NT2/D1 (cell line): ENCODE data around the gene PASK.

Source experiments
- DNase-seq: peaks from one replicate; pipeline ENCODE4 v3.0.0-alpha.2; 2011; ENCODE audit warnings: low read depth, low spot score
- H3K27me3 ChIP-seq: 2 replicates; pipeline ENCODE4 v1.6.0; 2011; ENCODE audit warnings: mild to moderate bottlenecking; ENCODE audit not compliant: insufficient read length, insufficient read depth
- H3K36me3 ChIP-seq: 2 replicates; pipeline ENCODE4 v1.6.1; 2011; ENCODE audit warnings: mild to moderate bottlenecking, low read length, mixed read lengths; ENCODE audit not compliant: insufficient read depth, insufficient read length
- H3K4me1 ChIP-seq: 2 replicates; pipeline ENCODE4 v1.5.1; 2011; ENCODE audit not compliant: insufficient read depth, insufficient read length
- H3K4me3 ChIP-seq: 2 replicates; pipeline ENCODE4 v1.5.1; 2011; ENCODE audit warnings: low read depth; ENCODE audit not compliant: insufficient read length
- H3K9ac ChIP-seq: 2 replicates; pipeline ENCODE4 v1.6.0; 2011; ENCODE audit warnings: low read depth; ENCODE audit not compliant: insufficient read length
- H3K9me3 ChIP-seq: 2 replicates; pipeline ENCODE4 v1.5.1; 2011; ENCODE audit warnings: mild to moderate bottlenecking, low read length; ENCODE audit not compliant: insufficient read depth
- SUZ12 ChIP-seq: IDR thresholded peaks from 2 replicates; pipeline ENCODE4 v1.6.1; 2011; ENCODE audit not compliant: insufficient read length, insufficient read depth; ENCODE audit errors: extremely low read depth
- YY1 ChIP-seq: IDR thresholded peaks from 2 replicates; pipeline ENCODE4 v1.6.1; 2011; ENCODE audit not compliant: insufficient read length, insufficient read depth
- ZNF274 ChIP-seq: IDR thresholded peaks from 2 replicates; pipeline ENCODE4 v1.6.1; 2011; ENCODE audit warnings: mild to moderate bottlenecking, low read depth, low read length

PASK gene

DNA sequence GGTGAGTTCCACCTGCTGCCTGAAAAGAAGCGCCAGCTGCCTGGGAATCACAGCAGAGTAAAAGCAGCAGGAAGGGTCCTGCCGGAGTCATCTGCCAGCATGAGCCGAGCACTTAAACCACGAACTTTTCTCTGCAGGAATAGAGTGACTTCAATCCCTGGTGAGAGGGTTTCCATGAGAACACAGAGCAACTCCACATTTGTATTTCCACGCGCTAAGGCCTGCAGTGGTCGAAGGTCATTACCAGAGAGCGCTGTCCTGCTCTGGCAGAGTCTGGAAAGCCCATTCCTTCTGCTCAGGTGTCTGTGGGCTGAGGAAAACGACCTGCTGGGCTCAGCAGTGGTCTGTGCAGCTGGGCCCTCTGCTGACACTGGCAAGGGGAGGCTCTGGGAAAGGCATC is 6.7 kb downstream of the PASK start:
- TF ChIP-seq ZNF274 (no peak), YY1 (no peak), SUZ12 (no peak)
- no peak overlapping the region for H3K9ac ChIP-seq
- H3K36me3 ChIP-seq, result peaks cover 42% of the 10 kb centered on the region
- no peak for DNase-seq
- no peaks in the 10 kb centered on the region for H3K9me3 ChIP-seq
- H3K4me1 ChIP-seq, result no peaks in the 10 kb centered on the region
- peaks cover under 1% of the 10 kb centered on the region for H3K27me3 ChIP-seq
- H3K4me3 ChIP-seq, result no peak overlapping the region

DNA sequence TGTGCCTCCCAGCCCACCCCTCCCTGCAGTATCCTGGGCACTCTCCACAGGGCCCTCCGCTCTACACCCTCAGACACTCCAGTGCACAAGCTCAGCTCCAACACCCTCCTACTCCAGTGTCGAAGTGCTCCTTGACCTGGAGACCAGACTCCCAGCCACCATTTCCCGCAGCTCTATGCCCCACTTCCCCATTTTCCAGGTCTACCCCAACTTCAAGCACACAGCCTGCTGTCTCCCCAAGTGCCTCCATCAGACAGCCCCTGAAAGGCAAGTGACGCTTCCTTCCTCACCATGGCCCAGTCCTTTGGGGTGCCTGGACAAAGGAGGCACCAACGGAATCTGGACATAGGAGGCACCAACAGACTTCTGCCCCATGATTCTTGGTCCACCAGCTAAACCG is 7.2 kb downstream of the PASK start:
- H3K27me3 ChIP-seq, result no peaks in the 10 kb centered on the region
- TF ChIP-seq YY1, result no peak
- no peak for TF ChIP-seq SUZ12
- no peak for TF ChIP-seq ZNF274
- no peaks in the 10 kb centered on the region for H3K9me3 ChIP-seq
- H3K9ac ChIP-seq, result no peak overlapping the region
- no peak for DNase-seq
- H3K4me3 ChIP-seq, result no peak overlapping the region
- no peaks in the 10 kb centered on the region for H3K4me1 ChIP-seq
- H3K36me3 ChIP-seq, result peaks cover 47% of the 10 kb centered on the region

DNA sequence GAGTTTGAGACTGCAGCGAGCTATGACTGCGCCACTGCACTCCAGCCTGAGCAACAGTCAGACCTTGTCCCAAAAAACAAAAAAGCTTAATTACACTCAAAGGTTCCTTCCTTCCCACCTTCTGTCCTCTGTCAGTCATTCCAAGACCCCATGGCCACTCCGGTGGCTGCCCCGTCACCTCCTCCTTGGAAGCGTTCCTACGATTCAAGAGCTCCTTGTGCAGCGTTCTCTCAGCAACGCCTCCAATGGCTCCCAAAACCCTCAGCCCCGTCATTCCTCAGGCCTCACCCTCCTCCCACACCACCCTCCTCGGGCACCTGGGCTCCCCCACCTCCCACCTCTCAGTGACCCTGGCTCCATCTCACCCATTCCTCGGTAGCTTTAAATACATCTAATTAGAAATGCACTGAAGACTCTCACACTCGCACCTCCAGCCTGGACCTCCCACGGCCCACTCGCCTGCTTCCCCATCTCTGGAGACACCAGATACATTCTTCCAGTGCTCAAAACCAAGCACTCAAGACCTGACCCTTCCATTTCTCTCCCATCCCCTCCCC is 8.0 kb downstream of the PASK start:
- Histone ChIP-seq H3K9me3 (no peaks in the 10 kb centered on the region), H3K4me3 (no peak overlapping the region), H3K27me3 (no peaks in the 10 kb centered on the region), H3K4me1 (no peaks in the 10 kb centered on the region), H3K9ac (no peak overlapping the region), H3K36me3 (peaks cover 54% of the 10 kb centered on the region)
- TF ChIP-seq SUZ12, result no peak
- TF ChIP-seq YY1, result no peak
- no peak for TF ChIP-seq ZNF274
- DNase-seq, result no peak

DNA sequence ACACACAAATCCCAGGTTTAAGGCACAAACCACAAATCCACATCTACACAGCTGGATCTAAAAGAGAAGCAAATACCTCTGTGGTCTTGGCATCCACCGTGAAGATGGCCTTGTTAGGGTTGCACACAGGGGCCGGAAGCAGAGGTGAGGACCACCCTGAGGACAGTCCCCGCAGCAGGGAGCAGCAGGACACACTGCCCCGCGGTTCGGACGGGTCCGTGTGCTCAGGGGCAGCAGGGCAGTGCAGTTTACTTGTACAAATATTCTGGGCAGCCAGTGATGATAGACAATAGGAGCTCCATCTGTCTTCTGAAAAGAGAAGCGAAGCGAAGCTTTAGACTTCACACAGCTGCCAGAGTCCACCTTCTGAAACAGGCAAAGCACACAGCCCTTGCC is 8.8 kb downstream of the PASK start:
- peaks cover 62% of the 10 kb centered on the region for H3K36me3 ChIP-seq

DNA sequence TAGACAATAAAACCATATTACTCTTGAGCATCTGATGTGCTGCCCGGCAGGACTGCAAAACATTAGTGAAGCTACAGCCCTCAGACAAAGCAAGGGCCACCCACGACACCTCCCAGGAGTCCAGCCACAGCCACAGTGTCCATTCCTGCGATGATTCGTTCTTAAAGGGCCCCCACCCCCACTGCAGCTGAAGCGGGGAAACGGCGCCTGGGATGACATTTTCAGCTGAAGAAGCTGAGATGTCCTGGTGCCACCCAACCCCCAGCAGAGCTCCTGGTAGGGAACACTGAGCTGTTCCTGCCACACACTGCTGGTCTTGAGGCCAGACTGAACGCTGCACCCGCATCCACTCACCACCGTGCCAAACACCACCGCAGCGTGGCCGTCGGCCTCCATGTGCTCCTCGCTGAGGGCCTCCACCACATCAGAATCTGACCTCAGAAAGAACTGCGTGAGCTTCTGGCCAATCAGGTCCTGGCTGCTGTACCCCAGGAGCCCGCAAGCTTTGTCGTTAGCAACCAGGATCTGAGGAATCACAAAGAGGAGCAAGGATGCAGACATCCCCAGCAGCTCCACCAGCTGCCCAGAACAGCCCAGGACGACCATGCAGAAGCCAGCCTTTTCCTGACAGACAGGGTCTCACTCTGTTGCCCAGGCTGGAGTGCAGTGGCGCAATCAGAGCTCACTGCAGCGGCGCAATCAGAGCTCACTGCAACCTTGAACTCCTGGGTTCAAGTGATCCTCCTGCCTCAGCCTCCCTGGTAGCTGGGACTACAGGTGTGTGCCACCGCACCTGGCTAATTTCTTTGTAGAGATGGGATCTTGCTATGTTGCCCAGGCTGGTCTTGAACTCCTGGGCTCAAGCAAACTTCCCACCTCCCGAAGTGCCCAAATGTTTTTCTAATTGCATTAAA is 9.5 kb downstream of the PASK start:
- Histone ChIP-seq H3K9me3 (no peaks in the 10 kb centered on the region), H3K27me3 (no peaks in the 10 kb centered on the region), H3K4me3 (no peak overlapping the region), H3K4me1 (no peaks in the 10 kb centered on the region), H3K9ac (no peak overlapping the region), H3K36me3 (peaks cover 66% of the 10 kb centered on the region)
- no peak for DNase-seq
- TF ChIP-seq SUZ12, result no peak
- TF ChIP-seq YY1, result no peak

More for the DNA sequence above, 8.8 kb downstream of the PASK start:
- TF ChIP-seq YY1 (no peak), ZNF274 (no peak), SUZ12 (no peak)
- Histone ChIP-seq H3K4me1 (no peaks in the 10 kb centered on the region), H3K9ac (no peak overlapping the region), H3K4me3 (no peak overlapping the region), H3K27me3 (no peaks in the 10 kb centered on the region), H3K9me3 (no peaks in the 10 kb centered on the region)
- no peak for DNase-seq

DNA sequence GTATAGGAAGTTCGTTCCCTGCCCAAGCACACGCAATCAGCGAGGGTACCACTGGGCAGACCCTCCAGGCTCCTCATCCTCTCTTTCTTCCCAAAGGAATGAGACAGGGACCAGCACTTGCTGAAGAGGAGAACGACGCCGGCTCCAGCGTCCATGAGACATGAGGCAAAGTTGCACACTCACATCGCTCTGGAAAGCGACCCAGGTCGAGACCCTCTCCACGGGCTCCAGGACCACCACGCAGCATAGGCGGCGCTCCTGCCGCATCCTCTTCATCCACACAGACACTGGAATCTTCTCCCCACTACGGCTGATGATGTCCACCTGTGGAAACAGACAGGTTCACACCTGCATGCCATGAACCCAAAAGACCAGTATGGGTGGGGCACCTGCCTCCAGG is 10.8 kb downstream of the PASK start:
- TF ChIP-seq YY1, result no peak
- no peak for TF ChIP-seq ZNF274
- TF ChIP-seq SUZ12, result no peak
- no peak overlapping the region for H3K9ac ChIP-seq
- peaks cover 65% of the 10 kb centered on the region for H3K36me3 ChIP-seq

More for the DNA sequence above, 10.8 kb downstream of the PASK start:
- H3K4me3 ChIP-seq, result no peak overlapping the region
- H3K27me3 ChIP-seq, result no peaks in the 10 kb centered on the region
- no peak for DNase-seq
- no peaks in the 10 kb centered on the region for H3K9me3 ChIP-seq
- no peaks in the 10 kb centered on the region for H3K4me1 ChIP-seq
